Neural crest cell (in vitro differentiated cells): ENCODE measurements around the gene MBD6. TPM values are rescaled to one million over a fixed set of nuclear protein-coding genes. Genes with fewer than 3 reads are reported as not detected.

Experiments
- DNase-seq: peaks from one replicate; pipeline ENCODE4 v3.0.0; 2021; ENCODE audit warnings: low read depth, mixed read lengths, low spot score
- H3K27ac Mint-ChIP-seq: one replicate; pipeline ENCODE4 v1.8.0; 2021; ENCODE audit warnings: mild to moderate bottlenecking, mixed read lengths; ENCODE audit not compliant: unreplicated experiment
- H3K27me3 Mint-ChIP-seq: 2 replicates; pipeline ENCODE4 v1.8.0; 2021; ENCODE audit warnings: low read depth, mild to moderate bottlenecking, mixed read lengths
- H3K36me3 Mint-ChIP-seq: 2 replicates; pipeline ENCODE4 v1.8.0; 2021; ENCODE audit warnings: low read depth, mild to moderate bottlenecking, mixed read lengths
- H3K4me1 Mint-ChIP-seq: 2 replicates; pipeline ENCODE4 v1.8.0; 2021; ENCODE audit warnings: mixed read lengths
- H3K4me3 Mint-ChIP-seq: one replicate; pipeline ENCODE4 v1.8.0; 2021; ENCODE audit warnings: mild to moderate bottlenecking, mixed read lengths
- H3K9me3 Mint-ChIP-seq: 2 replicates; pipeline ENCODE4 v1.8.0; 2021; ENCODE audit warnings: mixed read lengths
- CTCF ChIP-seq: fragments of 200-600 bp; sonication (generic); conservative IDR thresholded peaks from 2 replicates; pipeline ENCODE4 v1.5.0; 2021; ENCODE audit warnings: antibody characterized with exemption, mild to moderate bottlenecking
- total RNA-seq: library from RNA; stranded (reverse); gene quantifications from 2 replicates; pipeline ENCODE4 v1.2.1, GENCODE V29; 2021

Gene MBD6
- total RNA-seq, 1 donor from 2014 or later, result 90.4 TPM

GRCh38 chr12:57536597-57536942 lies 13.9 kb downstream of the MBD6 start:
- Mint-ChIP-seq H3K9me3 (no peaks in the 10 kb centered on the region), H3K4me1 (peaks cover 11% of the 10 kb centered on the region), H3K27ac (no peak overlapping the region), H3K27me3 (no peaks in the 10 kb centered on the region), H3K36me3 (peaks cover 13% of the 10 kb centered on the region), H3K4me3 (no peak overlapping the region)
- TF ChIP-seq CTCF, result no peak
- no peak for DNase-seq

- Mint-ChIP-seq H3K4me1 (peaks cover 11% of the 10 kb centered on the region), H3K27ac (peak overlapping the region; percentile 38), H3K4me3 (no peak overlapping the region), H3K9me3 (no peaks in the 10 kb centered on the region), H3K27me3 (no peaks in the 10 kb centered on the region), H3K36me3 (peaks cover 13% of the 10 kb centered on the region)
- no peak for TF ChIP-seq CTCF
- DNase-seq, result no peak
Observed at GRCh38 chr12:57539134-57539768, 16.6 kb downstream of the MBD6 start.

- peaks cover 24% of the 10 kb centered on the region for H3K4me1 Mint-ChIP-seq
- no peak overlapping the region for H3K4me3 Mint-ChIP-seq
- no peak for TF ChIP-seq CTCF
- DNase-seq, result no peak
- H3K27ac Mint-ChIP-seq, result no peak overlapping the region
- H3K36me3 Mint-ChIP-seq, result peaks cover 4% of the 10 kb centered on the region
- H3K9me3 Mint-ChIP-seq, result no peaks in the 10 kb centered on the region
- H3K27me3 Mint-ChIP-seq, result no peaks in the 10 kb centered on the region
Observed at GRCh38 chr12:57541001-57541400, 18.4 kb downstream of the MBD6 start.

GRCh38 chr12:57541717-57542116 lies 19.1 kb downstream of the MBD6 start:
- H3K27ac Mint-ChIP-seq, result no peak overlapping the region
- H3K36me3 Mint-ChIP-seq, result peaks cover 4% of the 10 kb centered on the region
- peaks cover 28% of the 10 kb centered on the region for H3K4me1 Mint-ChIP-seq
- DNase-seq, result no peak
- TF ChIP-seq CTCF, result no peak
- H3K4me3 Mint-ChIP-seq, result no peak overlapping the region
- no peaks in the 10 kb centered on the region for H3K27me3 Mint-ChIP-seq
- no peaks in the 10 kb centered on the region for H3K9me3 Mint-ChIP-seq

GRCh38 chr12:57543581-57543980 lies 21.0 kb downstream of the MBD6 start:
- peak overlapping the region; percentile 42 for H3K4me3 Mint-ChIP-seq
- DNase-seq, result no peak
- H3K36me3 Mint-ChIP-seq, result peaks cover 4% of the 10 kb centered on the region
- no peaks in the 10 kb centered on the region for H3K9me3 Mint-ChIP-seq
- H3K27ac Mint-ChIP-seq, result no peak overlapping the region
- peaks cover 33% of the 10 kb centered on the region for H3K4me1 Mint-ChIP-seq
- peaks cover 15% of the 10 kb centered on the region for H3K27me3 Mint-ChIP-seq
- TF ChIP-seq CTCF, result no peak
